ENCODE results near the gene SNX32.

SNX32 gene

DNA sequence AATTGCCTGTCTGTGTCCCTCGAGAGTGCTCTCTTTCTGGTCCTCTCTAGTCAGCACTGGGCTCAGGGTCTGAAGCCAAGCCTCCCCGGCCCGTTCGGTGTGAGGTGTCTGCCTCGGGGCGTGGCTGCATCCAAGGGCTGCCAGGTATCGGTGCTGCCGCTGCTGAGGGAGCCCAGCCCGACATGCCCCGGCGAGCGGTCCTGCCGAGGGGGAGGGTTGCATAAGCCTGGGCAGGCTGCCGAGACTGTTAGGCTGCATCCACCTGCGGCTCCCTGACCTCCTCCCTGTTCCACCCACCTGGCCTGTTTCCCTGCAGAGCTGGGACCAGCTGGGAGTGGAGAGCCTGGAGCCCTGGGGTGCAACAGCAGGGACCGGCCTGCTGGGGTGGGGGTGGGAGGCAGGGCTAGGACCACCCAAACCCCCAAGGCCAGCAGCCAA lies 40.6 kb upstream of the SNX32 start:
- Histone ChIP-seq H3K36me3 (ENCODE audit: insufficient read depth) (no peaks in the 10 kb centered on the region), H3K4me2 (no peak overlapping the region), H3K4me1 (ENCODE audit: low read depth, poor library complexity, severe bottlenecking) (no peaks in the 10 kb centered on the region), H3K27ac (no peak overlapping the region), H4K20me1 (ENCODE audit: insufficient read depth) (no peaks in the 10 kb centered on the region), H3K4me3 (IDR thresholded peaks at IDR 0.05; ENCODE audit: insufficient read depth, low read depth, low read length) (no peak overlapping the region), H3K9ac (no peak overlapping the region), H3K27me3 (ENCODE audit: insufficient read depth, low read depth) (peaks cover 21% of the 10 kb centered on the region), H2AFZ (ENCODE audit: low read depth) (no peak overlapping the region), H3K79me2 (ENCODE audit: insufficient read depth, low read depth) (no peaks in the 10 kb centered on the region)
- TF ChIP-seq, protein P1, sequence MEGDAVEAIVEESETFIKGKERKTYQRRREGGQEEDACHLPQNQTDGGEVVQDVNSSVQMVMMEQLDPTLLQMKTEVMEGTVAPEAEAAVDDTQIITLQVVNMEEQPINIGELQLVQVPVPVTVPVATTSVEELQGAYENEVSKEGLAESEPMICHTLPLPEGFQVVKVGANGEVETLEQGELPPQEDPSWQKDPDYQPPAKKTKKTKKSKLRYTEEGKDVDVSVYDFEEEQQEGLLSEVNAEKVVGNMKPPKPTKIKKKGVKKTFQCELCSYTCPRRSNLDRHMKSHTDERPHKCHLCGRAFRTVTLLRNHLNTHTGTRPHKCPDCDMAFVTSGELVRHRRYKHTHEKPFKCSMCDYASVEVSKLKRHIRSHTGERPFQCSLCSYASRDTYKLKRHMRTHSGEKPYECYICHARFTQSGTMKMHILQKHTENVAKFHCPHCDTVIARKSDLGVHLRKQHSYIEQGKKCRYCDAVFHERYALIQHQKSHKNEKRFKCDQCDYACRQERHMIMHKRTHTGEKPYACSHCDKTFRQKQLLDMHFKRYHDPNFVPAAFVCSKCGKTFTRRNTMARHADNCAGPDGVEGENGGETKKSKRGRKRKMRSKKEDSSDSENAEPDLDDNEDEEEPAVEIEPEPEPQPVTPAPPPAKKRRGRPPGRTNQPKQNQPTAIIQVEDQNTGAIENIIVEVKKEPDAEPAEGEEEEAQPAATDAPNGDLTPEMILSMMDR (conservative IDR thresholded peaks at IDR 0.05; ENCODE audit: low read depth, low read length): no peak

DNA sequence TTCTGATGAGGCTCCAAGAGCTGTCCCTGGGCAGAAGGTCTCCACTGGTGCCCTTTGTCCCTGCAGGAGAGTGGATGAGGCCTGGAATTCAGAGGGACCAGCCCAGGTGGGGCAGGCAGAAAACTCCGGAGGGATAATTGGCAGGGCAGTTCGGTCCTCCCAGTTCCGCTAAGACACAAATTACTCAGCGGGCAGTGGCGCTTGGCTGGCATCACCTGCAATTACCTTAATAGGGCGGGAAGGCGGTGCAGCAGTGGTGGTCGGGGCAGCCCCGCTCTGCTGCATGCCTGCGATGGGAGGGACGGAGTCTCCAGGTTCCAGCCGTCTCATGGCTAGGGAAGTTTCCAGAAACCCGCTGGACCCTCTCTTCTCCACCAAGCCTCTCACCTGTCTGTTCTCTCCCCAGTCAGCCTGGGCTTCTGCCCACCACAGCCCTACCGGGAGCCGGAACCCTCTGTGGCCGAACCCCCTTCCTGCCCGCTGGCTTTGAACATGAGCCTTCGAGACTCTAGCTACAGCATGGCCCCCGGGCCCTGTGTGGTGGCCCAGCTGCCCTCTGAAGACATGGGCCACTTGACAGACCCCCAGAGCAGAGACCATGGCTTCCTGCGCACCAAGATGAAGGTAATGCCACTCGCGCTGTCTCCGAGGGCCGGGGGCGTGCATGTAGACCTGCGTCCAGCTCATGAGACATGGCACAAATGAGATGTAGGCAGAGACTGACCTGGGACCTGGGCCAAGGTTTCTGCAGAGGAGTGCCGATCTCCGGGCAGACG lies 40.0 kb upstream of the SNX32 start:
- no peak overlapping the region for H3K4me3 ChIP-seq (IDR thresholded peaks at IDR 0.05; ENCODE audit: insufficient read depth, low read depth, low read length)
- no peaks in the 10 kb centered on the region for H3K36me3 ChIP-seq (ENCODE audit: insufficient read depth)
- TF ChIP-seq, protein P1 (conservative IDR thresholded peaks at IDR 0.05; ENCODE audit: low read depth, low read length): no peak
- H2AFZ ChIP-seq (ENCODE audit: low read depth): no peak overlapping the region
- H3K4me2 ChIP-seq: no peak overlapping the region
- no peak overlapping the region for H3K27ac ChIP-seq
- H3K4me1 ChIP-seq (ENCODE audit: low read depth, poor library complexity, severe bottlenecking): no peaks in the 10 kb centered on the region
- no peaks in the 10 kb centered on the region for H4K20me1 ChIP-seq (ENCODE audit: insufficient read depth)
- no peak overlapping the region for H3K9ac ChIP-seq
- H3K27me3 ChIP-seq (ENCODE audit: insufficient read depth, low read depth): peaks cover 15% of the 10 kb centered on the region
- H3K79me2 ChIP-seq (ENCODE audit: insufficient read depth, low read depth): no peaks in the 10 kb centered on the region

DNA sequence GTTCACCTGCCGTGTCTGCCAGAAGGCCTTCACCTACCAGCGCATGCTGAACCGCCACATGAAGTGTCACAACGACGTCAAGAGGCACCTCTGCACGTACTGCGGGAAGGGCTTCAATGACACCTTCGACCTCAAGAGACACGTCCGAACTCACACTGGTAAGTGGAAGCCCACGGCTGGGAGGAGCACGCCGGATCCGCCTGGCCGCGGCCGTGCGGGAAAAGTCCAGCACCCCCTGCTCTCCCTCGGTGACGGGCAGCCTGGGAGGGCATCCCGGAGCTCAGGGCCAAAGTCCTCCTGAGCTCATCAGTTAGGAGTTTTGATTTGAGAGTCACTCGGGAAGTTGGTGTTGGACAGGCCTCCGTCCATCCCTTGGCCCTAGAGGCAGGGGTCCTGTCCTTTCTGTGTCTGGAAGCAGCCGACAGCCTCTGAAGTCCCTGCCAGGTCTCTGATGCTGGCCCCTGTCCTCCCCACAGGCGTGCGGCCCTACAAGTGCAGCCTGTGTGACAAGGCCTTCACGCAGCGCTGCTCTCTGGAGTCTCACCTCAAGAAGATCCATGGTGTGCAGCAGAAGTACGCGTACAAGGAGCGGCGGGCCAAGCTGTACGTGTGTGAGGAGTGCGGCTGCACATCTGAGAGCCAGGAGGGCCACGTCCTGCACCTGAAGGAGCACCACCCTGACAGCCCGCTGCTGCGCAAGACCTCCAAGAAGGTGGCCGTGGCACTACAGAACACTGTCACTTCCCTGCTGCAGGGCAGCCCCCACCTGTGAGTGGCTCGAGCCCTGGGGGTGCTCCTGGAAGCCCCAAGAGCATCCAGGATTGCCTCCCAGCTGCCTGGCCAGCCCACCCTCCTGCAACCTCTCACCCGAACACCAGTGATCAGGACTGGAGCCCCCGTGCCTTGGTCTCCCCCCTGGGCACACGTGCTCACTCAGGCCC lies 38.9 kb upstream of the SNX32 start:
- peaks cover 11% of the 10 kb centered on the region for H3K27me3 ChIP-seq (ENCODE audit: insufficient read depth, low read depth)
- no peak overlapping the region for H3K4me3 ChIP-seq (IDR thresholded peaks at IDR 0.05; ENCODE audit: insufficient read depth, low read depth, low read length)
- TF ChIP-seq, protein P1 (conservative IDR thresholded peaks at IDR 0.05; ENCODE audit: low read depth, low read length): no peak
- H3K79me2 ChIP-seq (ENCODE audit: insufficient read depth, low read depth): no peaks in the 10 kb centered on the region
- no peak overlapping the region for H3K4me2 ChIP-seq
- H2AFZ ChIP-seq (ENCODE audit: low read depth): no peak overlapping the region
- no peaks in the 10 kb centered on the region for H3K36me3 ChIP-seq (ENCODE audit: insufficient read depth)
- H4K20me1 ChIP-seq (ENCODE audit: insufficient read depth): no peaks in the 10 kb centered on the region
- H3K4me1 ChIP-seq (ENCODE audit: low read depth, poor library complexity, severe bottlenecking): no peaks in the 10 kb centered on the region
- H3K27ac ChIP-seq: no peak overlapping the region
- H3K9ac ChIP-seq: no peak overlapping the region

DNA sequence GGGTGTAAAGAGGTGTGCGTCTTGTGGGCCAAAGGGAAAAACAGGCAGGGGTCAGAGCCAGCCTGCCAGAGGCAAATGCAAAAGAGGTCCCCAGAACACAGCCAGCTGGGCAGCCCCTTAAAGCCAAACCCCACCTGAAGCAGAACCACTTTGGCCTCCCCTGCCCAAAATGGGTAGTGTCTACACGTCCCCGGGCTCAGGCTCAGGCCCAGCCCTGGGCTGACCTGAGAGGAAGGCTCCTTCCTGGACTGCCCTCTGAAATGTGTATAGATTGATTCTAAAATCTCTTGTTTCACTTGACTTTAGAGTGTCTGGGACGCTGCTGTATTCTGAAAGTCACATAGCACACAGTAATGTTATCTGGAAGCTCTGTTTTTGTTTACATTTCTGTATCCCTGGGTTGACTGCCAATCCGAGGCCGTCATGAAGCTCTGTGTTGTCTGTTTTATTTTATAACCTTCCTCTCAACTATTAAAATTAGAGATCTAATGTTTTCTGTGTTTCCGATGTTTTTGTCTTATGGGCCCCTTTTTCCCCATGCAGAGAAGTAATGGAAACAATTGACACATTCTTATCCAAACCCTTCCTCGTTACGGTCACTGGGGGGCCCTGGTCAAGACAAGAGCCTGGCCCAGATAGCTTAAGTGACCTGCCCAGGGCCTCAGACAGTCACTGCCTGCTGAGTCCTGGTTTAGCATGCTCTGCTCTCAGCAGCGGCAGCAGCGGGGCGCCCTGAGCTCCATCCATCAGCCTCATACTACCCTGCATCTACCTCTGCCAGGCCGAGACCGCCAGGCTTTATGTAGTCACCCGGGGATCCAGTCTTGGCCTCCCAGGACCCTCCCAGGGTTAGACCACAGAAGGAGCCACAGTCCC lies 36.8 kb upstream of the SNX32 start:
- Histone ChIP-seq H3K4me1 (ENCODE audit: low read depth, poor library complexity, severe bottlenecking) (no peaks in the 10 kb centered on the region), H2AFZ (ENCODE audit: low read depth) (no peak overlapping the region), H3K36me3 (ENCODE audit: insufficient read depth) (no peaks in the 10 kb centered on the region), H4K20me1 (ENCODE audit: insufficient read depth) (no peaks in the 10 kb centered on the region), H3K4me2 (no peak overlapping the region), H3K79me2 (ENCODE audit: insufficient read depth, low read depth) (no peaks in the 10 kb centered on the region), H3K4me3 (IDR thresholded peaks at IDR 0.05; ENCODE audit: insufficient read depth, low read depth, low read length) (no peak overlapping the region), H3K27me3 (ENCODE audit: insufficient read depth, low read depth) (peaks cover 17% of the 10 kb centered on the region), H3K9ac (no peak overlapping the region), H3K27ac (no peak overlapping the region)
- TF ChIP-seq, protein P1 (conservative IDR thresholded peaks at IDR 0.05; ENCODE audit: low read depth, low read length): no peak

Measured in KMS-11 (cell line).